Stimulated activated CD4-positive, alpha-beta T cell treated with anti-CD3 and anti-CD28 coated beads, Interleukin-4, amount 100 ng/mL, for 24 hours (primary cell): Measurements from ENCODE around the gene ARHGAP21.
"Not testable (repeated sequence)": the region's sequence is repeated elsewhere in the genome, so short reads cannot be mapped to it uniquely, and the experiment has no call there.

Experiments
- DNase-seq: peaks from one replicate; pipeline ENCODE4 v3.0.0-alpha.2; 2020

Gene ARHGAP21

DNA sequence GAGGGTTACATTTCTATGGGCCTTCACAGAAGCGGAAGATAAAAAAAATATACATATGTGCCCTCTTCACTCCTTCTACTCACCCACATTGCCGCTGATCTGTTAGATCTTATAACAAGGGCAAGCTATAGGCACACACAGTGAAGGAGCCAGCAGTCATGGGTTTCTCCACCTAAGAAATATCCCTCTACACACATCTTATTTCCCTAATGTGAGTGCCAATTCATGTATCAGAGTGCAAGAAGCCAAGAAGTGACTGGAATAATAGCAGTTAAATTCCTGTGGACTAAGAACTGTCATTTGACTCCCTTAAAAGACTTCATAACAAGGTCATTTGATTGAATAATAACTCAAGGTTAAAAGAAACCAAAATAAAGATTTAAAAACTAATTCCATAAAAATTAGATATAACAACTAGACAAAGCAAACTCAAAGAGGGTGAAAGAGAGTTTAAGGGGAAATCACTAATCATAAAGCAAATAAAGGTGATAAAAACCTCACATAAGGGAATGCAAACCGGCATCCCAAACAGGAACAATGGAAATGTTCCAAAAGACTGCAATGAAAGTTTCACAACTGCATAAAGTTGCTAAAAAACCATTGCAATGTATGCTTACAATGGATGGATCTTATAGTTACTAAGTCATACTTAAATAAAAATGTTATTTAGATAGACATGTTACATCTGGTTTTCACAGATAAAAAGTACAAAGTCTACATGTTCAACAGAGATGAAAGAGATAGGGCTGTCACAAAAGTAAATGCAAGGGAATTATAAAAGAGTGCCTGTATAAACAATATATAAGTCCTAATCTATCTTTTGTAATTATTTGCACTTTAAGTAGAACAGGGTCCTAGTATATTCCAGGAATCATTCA, 42.8 kb downstream of the ARHGAP21 start:
- DNase-seq, result no peak

DNA sequence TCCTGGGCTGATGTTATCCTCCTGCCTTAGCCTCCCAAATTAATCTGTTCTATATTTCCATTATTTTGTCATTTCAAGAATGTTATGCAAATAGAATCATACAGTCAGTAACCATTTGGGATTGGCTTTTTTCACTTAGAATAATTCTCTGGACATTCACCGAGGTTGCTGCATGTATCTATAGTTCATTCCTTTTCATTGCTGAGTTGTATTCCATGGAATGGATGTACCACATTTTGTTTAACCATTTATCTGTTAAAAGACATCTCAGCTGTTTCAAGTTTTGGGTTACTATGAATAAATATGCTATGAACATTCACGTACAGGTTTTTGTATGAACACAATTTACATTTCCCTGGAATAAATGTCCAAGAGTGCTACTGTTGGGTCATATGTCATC, 44.9 kb downstream of the ARHGAP21 start:
- DNase-seq, result no peak

DNA sequence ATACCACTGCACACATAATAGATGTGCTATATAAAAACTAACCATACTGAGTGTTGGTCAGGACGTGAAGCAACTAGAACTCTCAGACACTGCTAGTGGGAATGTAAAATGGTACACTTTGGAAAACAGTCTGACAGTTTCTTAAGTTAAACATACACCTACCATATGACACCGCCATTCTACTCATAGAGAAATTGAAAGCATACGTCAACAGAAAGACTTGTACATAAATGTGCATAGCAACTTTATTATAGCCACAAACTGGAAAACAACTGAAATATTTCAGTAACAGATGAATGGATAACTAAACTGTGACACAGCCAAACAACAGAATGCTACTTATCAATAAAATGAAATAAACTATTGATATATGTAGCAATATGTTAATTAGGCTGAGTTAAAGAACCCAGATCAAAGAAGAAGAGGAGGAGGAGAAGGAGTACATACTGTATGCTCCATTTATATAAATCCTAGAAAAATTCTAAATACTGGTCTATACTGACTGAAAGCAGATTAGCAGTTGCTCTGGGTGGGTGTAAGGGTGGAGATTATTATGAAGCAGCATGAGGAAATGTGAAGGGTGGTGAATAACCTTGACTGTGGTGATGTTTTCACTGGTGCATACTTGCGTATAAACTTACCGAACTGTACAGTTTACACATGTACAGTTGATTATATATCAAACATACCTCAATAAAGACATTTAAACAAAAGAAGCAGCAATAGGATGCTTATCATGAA, 48.6 kb downstream of the ARHGAP21 start:
- DNase-seq, result no peak

DNA sequence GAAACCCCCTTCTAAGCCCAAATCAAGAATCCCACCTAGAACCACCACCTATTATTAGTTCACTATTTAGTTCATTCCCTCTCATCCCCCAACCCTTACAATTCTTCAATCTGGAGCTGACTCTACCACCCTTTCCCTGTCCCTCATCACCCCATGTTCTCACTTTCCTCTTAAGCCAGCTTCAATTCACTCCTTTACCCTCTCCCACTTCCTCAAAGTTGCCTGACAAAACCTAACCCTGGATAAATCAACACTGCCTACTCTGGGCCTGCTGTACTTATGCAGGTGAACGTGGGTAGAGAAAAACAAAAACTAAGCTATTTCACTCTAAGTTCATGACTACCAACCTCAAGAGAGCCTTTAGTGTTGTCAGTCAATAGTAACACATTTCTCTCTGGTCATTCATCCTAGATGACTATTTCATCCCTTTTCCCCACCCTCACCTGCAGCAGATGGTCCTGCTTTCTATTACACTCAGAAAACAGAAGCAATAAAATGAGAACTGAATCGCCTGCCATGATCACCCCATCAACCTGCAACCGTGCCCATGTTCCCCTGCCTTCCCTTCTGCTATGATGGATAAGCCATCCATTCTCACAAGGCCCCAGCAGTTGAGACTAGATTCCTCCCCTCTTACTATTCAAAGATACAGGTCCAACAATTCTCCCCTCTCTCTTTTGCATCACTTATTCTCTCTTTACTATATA, 52.6 kb downstream of the ARHGAP21 start:
- no peak for DNase-seq

DNA sequence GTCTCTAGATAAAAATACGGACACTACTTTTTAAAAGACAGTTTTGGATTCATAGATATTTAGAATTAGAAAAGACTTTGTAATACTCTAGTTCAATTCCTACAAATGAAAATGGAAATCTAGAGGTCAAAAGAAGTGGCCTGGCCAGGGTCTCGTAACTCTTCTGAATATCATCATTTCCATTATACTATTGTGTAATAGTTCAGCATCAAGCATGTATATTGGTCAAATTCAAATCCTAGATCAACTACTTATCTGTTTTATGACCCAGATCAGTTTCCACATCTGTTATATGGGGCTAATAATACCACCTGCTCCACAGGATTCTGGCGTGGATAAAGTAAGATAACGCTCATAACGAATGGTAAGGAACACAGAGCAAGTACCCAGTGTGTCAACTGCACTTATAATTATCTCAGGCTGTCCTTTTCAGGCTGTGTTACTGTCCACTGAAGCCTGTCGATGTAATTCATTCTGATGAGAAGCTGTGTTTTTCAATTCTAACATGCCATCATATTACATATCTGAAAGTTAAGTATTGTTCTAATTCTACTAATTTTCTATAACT, 54.3 kb downstream of the ARHGAP21 start:
- DNase-seq, result no peak

DNA sequence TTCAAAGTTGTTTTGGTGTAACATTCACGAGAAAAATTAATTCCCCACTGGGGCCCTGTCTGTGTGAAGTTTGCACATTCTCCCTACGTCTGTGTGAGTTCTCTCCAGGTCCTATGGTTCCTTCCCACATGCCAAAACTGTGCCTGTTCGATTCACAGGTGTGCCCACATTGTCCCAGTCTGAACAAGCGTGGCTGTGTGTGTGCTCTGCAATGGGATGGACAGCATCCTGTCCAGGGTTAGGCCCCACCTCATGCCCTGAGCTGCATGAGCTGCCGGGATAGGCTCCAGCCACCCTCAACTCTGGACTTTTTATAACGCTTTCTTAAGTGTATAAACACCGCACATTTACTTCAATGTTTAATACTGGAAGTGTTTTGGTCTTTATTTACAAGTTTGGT, 55.4 kb downstream of the ARHGAP21 start:
- no peak for DNase-seq

DNA sequence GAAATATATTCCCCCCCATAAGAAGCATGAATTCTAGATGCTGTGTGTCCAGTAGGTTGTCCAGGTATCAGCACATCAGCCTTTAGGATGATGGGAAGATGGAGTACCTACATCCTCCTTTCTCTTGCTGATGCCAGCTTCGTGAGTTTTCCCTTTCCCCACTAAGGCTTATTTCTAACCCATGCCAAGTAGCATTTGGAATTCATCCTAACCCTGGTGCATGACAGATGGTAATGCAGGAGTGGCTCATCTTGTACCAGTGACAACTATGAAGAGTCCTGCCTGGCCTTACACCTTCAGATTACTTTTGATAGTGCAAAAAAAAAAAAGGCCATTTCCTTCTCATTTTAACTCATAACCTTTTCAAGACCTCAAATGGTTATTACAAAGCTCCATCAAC, 58.7 kb downstream of the ARHGAP21 start:
- no peak for DNase-seq

DNA sequence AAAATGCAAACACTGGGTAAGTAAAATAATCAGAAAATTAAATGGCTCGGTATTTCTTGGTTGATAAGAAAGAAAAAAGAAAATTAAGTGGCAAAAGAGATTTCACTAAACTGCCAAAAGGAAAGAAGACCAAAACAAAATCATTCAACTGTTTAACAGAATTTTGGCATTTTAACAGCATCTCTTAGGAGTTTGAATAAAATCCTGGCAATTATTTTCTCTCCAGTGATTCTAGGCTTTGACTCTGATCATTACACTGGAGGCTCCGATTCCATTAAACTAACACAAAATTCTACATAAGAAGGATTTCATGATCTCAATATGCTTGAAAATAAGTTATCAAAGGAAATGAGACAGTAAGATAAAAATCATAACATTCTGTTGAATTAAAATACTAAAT, 62.3 kb downstream of the ARHGAP21 start:
- DNase-seq, result no peak

DNA sequence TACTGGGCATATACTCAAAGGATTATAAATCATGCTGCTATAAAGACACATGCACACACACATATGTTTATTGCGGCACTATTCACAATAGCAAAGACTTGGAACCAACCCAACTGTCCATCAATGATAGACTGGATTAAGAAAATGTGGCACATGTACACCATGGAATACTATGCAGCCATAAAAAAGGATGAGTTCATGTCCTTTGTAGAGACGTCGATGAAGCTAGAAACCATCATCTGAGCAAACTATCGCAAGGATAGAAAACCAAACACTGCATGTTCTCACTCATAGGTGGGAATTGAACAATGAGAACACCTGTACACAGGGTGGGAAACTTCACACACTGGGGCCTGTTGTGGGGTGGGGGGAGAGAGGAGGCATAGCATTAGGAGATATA, 65.4 kb downstream of the ARHGAP21 start:
- DNase-seq, result not testable (repeated sequence)

DNA sequence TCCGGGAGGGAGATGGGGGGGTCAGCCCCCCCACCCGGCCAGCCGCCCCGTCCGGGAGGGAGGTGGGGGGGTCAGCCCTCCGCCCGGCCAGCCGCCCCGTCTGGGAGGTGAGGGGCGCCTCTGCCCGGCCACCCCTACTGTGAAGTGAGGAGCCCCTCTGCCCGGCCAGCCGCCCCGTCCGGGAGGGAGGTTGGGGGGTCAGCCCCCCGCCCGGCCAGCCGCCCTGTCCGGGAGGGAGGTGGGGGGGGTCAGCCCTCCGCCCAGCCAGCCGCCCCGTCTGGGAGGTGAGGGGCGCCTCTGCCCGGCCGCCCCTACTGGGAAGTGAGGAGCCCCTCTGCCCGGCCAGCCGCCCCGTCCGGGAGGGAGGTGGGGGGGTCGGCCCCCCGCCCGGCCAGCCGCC, 67.4 kb downstream of the ARHGAP21 start:
- DNase-seq, result not testable (repeated sequence)

DNA sequence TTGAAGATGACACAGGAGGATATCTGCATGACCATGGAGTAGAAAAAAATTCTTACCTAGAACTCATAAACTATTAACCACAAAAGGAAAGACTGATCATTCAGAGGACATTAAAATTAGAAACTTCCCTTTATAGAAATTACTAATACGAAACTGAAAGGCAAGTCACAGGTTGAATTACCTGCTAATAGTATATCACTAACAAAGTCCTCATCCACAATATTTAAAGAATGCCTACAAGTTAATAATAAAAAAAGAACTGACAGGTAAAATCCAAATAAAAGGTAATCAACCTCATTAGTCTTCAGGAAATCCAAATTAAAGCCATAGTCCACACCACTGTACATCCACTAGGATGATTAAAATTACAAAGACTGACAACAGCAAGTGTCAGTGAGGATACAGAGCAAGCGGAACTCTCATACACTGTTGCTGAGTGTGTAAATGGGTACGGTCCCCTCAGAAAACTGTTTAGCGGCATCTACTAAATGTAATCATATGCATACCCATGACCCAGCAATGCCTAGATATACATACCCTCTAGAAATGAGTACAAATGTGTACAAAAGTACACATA, 71.2 kb downstream of the ARHGAP21 start:
- no peak for DNase-seq

DNA sequence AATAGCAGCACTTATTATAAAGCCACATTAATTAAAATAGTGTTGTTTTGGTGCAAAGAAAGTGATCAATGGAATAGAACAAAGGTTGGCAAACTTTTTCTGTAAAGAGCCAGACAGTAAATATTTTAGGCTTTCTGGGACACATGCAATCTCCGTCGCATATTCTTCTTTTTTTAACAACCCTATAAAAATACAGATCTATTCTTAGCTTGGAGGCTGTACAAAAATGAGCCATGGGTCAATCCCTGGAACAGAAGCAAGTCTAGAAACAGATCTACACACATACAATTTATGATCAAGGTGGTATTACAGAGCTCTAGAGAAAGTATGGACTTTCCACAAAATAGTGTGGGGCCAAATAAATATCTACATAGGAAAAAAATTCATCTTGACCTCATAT, 71.8 kb downstream of the ARHGAP21 start:
- DNase-seq, result no peak

DNA sequence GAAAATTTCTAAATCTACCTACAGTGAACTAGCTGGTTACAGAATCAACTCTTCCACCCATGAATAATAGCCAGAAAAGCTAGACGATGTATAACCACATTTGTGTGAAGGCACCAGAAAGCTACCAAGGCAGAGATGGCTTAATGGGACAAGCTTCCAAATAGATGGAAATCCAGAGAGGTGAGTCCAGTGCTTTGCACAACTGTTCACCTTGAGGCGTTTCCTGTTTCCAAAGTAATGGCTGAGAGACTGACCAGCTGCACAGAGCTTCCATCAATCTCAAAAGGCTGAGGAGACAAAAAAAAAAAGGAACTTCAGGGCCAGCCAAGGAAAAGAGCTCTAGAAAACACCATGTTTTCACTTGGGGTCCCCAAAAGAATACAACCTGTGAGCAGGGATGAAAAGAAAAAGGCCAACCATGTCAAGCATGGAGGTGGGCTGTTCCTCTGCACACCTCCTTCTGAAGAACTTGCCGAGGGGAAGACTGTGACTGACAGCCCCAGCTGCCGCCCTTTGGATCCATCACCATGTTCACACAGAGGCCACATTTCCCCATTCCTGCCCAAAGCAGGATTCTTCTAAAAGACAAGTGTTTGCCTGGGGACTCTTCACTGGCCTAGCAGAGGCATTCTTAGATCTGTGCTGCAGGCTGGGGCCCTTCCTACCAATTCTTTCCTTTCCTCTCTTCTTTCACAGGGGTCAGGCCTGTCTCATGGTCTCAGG, 72.9 kb downstream of the ARHGAP21 start:
- no peak for DNase-seq

DNA sequence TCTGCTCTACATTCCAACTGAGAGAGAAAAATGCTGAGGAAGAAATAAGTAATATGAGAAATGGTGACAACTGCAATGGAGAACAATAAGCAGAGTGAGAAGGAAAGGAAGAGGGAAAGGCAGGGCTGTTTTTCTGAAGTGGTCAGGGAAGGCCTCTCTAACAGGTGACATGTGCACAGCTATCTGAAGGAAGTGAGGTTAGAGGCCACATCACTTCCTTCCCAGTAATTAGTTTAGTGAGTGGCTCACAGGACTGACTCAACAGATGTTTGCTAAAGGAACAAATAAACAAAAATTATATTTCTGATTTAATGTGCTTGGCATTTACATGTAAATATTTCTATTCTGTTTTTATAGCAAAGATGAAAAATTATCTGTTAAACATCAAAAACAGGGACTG, 77.9 kb downstream of the ARHGAP21 start:
- no peak for DNase-seq

DNA sequence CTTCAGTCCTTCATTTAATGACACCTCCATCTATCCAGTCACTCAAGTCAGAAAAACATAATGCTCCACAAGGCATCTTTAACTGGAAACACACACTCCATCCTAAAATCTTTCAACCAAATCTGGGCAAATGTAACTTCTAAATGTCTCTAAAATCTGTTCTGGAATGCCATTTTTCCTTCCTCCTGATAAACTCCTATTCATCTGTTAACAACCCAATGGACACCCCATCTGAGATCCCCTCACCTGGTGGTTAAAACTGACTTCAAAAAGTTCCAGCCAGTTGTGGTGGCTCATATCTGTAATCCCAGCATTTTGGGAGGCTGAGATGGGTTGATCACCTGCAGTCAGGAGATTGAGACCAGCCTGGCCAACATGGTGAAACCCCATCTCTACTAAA, 78.7 kb downstream of the ARHGAP21 start:
- no peak for DNase-seq

DNA sequence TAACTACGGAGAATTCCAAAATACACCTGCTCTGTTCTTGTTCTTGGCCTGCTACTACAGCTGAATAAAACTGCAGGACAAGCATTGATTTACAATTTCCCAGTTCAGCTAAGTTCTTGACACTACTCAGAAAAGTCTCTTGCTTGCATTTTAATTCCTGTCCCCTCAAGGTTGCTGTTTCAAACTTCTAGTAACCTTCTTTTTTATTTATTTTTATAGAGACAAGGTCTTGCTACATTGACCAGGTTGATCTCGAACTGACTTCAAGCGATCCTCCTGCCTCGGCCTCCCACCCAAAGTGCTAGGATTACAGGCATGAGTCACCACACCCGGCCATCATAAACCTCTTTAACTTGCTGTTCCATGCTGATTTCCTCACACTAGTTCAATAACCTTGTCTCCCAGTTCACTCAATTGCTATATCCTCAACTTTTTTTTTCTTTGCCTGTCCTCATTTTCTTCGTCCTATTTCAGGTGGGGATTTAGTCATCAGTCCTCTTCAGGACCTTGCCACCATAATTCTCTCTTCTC, 79.9 kb downstream of the ARHGAP21 start:
- no peak for DNase-seq

DNA sequence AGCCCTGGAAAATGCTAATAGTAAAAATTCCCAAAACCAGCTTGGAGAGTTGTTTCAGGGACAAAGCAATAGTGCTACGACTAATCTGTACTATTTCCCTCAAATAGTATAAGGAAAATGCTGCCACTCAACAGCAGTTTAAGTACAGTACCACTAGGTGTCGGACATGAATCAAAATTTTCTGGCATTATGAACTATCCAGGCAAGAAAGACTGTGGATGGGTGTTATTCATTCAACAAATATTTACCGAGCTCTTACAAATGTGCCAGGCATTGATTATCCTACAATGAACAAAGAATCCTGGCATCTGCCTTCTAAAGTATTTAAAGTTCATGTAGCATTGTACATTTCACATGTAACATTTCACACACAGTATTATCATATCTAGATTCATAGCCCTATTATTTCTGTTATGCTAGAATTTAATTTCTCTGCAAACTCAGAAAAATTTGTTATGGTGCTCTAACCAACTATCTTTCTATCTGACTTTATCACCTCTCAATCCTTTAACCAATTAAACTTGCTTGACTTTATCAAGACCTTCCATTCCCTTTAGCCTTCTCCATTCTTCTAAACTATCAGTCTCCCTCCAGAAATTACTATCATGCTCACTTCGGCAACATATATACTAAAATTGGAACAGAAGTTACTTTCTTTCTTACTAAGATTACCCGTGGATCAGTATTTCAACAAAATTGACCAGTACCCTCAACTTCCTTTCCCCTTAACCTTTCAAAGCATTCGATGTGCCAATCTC, 80.6 kb downstream of the ARHGAP21 start:
- peak; percentile 25 for DNase-seq

DNA sequence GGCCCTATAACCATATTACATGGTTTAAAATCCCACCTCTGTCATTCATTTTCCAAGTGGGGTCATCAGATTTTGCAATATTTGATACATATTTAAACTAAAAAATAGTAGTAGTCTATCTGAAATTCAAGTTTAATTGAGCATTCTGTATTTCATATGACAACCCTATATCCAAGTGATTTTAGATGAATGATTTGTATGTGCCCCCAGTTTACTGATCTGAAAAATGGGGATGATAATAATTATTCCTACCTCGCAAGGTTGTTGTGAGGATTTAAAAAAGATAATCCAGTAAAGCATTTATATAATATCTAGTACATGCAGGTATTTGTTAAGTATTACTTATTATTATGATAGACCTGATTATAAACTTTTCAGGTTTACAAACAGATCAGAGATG, 84.6 kb downstream of the ARHGAP21 start:
- DNase-seq, result no peak

DNA sequence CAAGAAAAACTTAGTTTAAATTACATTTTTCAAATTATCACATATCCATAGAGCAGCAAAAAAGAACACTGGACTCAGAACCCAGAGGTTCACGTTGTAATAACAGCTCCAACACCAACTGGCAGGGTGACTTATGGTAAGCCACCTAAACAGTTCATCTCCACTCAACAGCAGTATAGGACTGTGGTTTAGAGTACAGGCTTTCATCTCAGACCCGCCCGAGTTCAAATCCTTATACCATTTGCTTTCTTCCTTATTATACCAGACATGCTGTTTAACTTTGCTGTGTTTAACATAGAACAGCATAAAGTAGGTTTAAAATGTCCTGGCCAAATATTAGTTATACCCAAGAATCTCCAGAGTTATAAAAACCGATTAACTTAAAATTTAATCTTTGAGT, 97.9 kb downstream of the ARHGAP21 start:
- DNase-seq, result no peak

DNA sequence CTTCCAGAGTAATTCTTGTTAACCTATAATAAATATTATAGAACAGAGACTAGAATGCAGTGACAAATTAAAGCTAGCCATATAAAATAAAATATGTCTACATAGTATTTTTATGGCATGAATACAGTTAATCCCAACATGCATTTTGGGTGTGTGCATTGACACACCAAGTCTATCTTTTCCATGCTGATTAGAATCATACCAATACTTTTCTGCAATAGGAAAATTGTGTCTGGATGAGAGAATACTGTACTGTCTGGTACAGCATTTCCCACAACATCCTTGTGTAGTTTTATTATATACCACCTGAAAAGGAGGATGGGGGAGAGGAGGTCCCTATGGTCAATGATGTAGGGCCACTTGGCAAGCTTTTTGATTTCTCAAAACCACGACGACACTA, 100.3 kb downstream of the ARHGAP21 start:
- no peak for DNase-seq

DNA sequence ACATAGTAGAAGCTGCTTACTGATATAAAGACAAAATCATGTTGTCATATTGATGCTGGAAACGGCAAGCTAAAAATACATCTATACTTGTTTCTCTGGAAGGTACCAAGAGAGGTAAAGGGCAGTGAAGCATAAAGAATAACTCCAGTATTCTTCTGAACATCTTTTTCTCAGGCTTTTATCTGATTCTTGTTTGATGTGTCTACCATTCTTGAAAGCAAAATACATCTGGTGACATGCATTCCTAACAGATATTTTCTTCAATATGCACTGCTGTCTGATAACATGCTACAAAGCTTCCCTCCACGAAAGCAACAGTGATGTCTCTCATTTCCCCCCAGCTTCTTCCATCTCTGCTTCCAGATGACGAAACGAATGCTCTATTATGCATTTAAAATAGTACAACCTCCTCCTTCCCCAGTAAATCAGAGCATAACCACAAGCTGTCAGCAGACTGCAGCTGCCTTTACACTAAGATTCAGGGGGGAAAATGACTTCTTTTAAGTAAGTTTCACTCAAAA, 100.8 kb downstream of the ARHGAP21 start:
- no peak for DNase-seq
